ENCODE data around the gene HTR6.

- TF ChIP-seq POLR2AphosphoS5 (IDR thresholded peaks at IDR 0.05) (no peak), POLR2A (IDR thresholded peaks at IDR 0.05) (no peak)
Measured at GRCh38 chr1:19690342-19690741, 25.7 kb downstream of the HTR6 start.

Measured in suprapubic skin (tissue), 4 donors.